Right kidney (tissue), 1 donor: ENCODE data around the gene LRRK1.

ENCODE experiments used
- DNase-seq: peaks from one replicate; pipeline ENCODE4 v3.0.0-alpha.2; 2016

LRRK1 gene

GRCh38 chr15:101004986-101005747, 86.0 kb downstream of the LRRK1 start:
- DNase-seq = no peak

GRCh38 chr15:101006931-101007691, 88.0 kb downstream of the LRRK1 start:
- peak; percentile 65 for DNase-seq

- peak; percentile 89 for DNase-seq
Measured at GRCh38 chr15:101008158-101009139, 89.3 kb downstream of the LRRK1 start.

GRCh38 chr15:101009176-101009575, 90.0 kb downstream of the LRRK1 start:
- no peak for DNase-seq

GRCh38 chr15:101010781-101011180, 91.6 kb downstream of the LRRK1 start:
- no peak for DNase-seq

- DNase-seq = no peak
Measured at GRCh38 chr15:101012326-101013200, 93.4 kb downstream of the LRRK1 start.

- no peak for DNase-seq
Measured at GRCh38 chr15:101013201-101013550, 94.0 kb downstream of the LRRK1 start.

GRCh38 chr15:101013769-101014675, 94.9 kb downstream of the LRRK1 start:
- peak; percentile 29 for DNase-seq

- peak; percentile 63 for DNase-seq
Measured at GRCh38 chr15:101014921-101015841, 96.0 kb downstream of the LRRK1 start.

GRCh38 chr15:101016581-101016980, 97.4 kb downstream of the LRRK1 start:
- DNase-seq = no peak

- DNase-seq = no peak
Measured at GRCh38 chr15:101017093-101017754, 98.1 kb downstream of the LRRK1 start.

- DNase-seq = no peak
Measured at GRCh38 chr15:101018016-101018415, 98.9 kb downstream of the LRRK1 start.

- no peak for DNase-seq
Measured at GRCh38 chr15:101018450-101018849, 99.3 kb downstream of the LRRK1 start.

GRCh38 chr15:101019366-101019896, 100.3 kb downstream of the LRRK1 start:
- no peak for DNase-seq

- no peak for DNase-seq
Measured at GRCh38 chr15:101020451-101020850, 101.3 kb downstream of the LRRK1 start.

- DNase-seq = no peak
Measured at GRCh38 chr15:101020945-101021344, 101.8 kb downstream of the LRRK1 start.

- DNase-seq = no peak
Measured at GRCh38 chr15:101022306-101022705, 103.1 kb downstream of the LRRK1 start.

GRCh38 chr15:101022876-101023275, 103.7 kb downstream of the LRRK1 start:
- DNase-seq = no peak
